Measurements from ENCODE around the gene NCKAP5.

DNA sequence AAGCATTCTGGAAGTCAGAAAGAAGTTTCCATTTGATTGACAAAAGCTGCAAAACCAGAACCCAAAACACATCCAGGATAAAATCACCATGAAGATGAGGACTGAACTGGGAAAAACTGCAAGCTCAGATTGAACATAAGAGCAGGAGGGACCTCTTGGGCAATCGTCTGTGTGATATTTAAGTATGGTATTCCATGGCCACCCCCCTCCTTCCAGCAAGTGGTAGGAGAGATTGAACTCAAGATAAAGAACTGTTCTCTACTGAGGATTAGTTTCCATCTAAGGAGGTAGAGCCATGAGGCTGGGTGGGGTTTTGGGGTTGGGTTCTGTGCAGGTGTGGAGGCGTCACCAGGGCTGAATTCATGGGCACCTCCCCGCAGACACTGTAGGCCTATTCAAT is 251.1 kb downstream of the NCKAP5 start:
- TF ChIP-seq EP300 (IDR thresholded peaks at IDR 0.05) (no peak), POLR2A (IDR thresholded peaks at IDR 0.05) (no peak), POLR2AphosphoS5 (IDR thresholded peaks at IDR 0.05) (no peak)

All from upper lobe of left lung (tissue), 4 donors.